Vagina (tissue), 2 donors: ENCODE measurements around the gene RC3H2.

Experiments used
- CTCF ChIP-seq, 3 experiments: fragments of 450-650 bp in 2 of 3; fragments of 200-600 bp in 1 of 3; sonication (generic) in 1 of 3; IDR thresholded peaks; one replicate each; pipeline ENCODE4 v1.5.1; 2017 to 2019; ENCODE audit warnings: antibody characterized with exemption in 3 of 3, mild to moderate bottlenecking in 2 of 3, moderate library complexity in 2 of 3
- POLR2A ChIP-seq, 2 donors: fragments of 450-650 bp; IDR thresholded peaks; one replicate each; pipeline ENCODE4 v1.6.1; 2017; ENCODE audit warnings: antibody characterized with exemption in 2 of 2, mild to moderate bottlenecking in 2 of 2, moderate library complexity in 2 of 2
- POLR2AphosphoS5 ChIP-seq, 2 donors: sonication (generic); formaldehyde crosslinking; IDR thresholded peaks; one replicate each; pipeline ENCODE4 v1.9.0; 2017; ENCODE audit warnings: antibody characterized with exemption in 2 of 2, mild to moderate bottlenecking in 2 of 2, low read depth in 1 of 2; ENCODE audit not compliant: insufficient read depth in 1 of 2

GRCh38 chr9:122931226-122932121 is 26.3 kb upstream of the RC3H2 start, which contains the start of gene ZBTB26:
- TF ChIP-seq CTCF (IDR thresholded peaks at IDR 0.05) (no peak), POLR2AphosphoS5 (IDR thresholded peaks at IDR 0.05; ENCODE audit: insufficient read depth in 1 of 2, low read depth in 1 of 2) (peak; percentile 87 to 95), POLR2A (IDR thresholded peaks at IDR 0.05) (no peak)
